Right atrium auricular region (tissue), 2 donors: ENCODE measurements around the gene SLC16A12. TPM values are rescaled to one million over a fixed set of nuclear protein-coding genes. Genes with fewer than 3 reads are reported as not detected.

Experiments
- DNase-seq: peaks from one replicate; pipeline ENCODE4 v3.0.0-alpha.2; 2019; ENCODE audit warnings: low spot score
- H3K27ac ChIP-seq, 2 donors: fragments of 200-600 bp; sonication (generic); 1 replicate in 1 of 2; 2 replicates in 1 of 2; pipeline ENCODE4 v1.5.1; 2016 to 2019
- H3K27me3 ChIP-seq, 2 donors: fragments of 200-600 bp; sonication (generic); one replicate each; pipeline versions ENCODE4 v1.5.1 to v1.6.0; 2017 to 2019
- H3K36me3 ChIP-seq: fragments of 200-600 bp; sonication (generic); one replicate; pipeline ENCODE4 v1.5.1; 2016
- H3K4me1 ChIP-seq, 2 donors: fragments of 200-600 bp; sonication (generic); one replicate each; pipeline versions ENCODE4 v1.5.1 to v1.6.0; 2017 to 2019
- H3K4me3 ChIP-seq, 2 donors: fragments of 200-600 bp; sonication (generic); 1 replicate in 1 of 2; 2 replicates in 1 of 2; pipeline ENCODE4 v1.5.1; 2017 to 2019; ENCODE audit warnings: mild to moderate bottlenecking in 1 of 2, moderate library complexity in 1 of 2
- H3K9me3 ChIP-seq, 2 donors: fragments of 200-600 bp; sonication (generic); one replicate each; pipeline ENCODE4 v1.5.1; 2019
- CTCF ChIP-seq, 2 donors: fragments of 200-600 bp; sonication (generic); IDR thresholded peaks; one replicate each; pipeline ENCODE4 v1.5.1; 2019; ENCODE audit warnings: antibody characterized with exemption in 2 of 2
- total RNA-seq, 2 donors: library from RNA; depleted of rRNA; stranded (reverse); fragments of >200 nt; gene quantifications; one replicate each; pipeline ENCODE4 v1.1.0, GENCODE V29; 2016

Gene SLC16A12
- total RNA-seq, 2 donors from 2014 or later, result 6.0 to 10.0 TPM

- Histone ChIP-seq H3K4me3 (no peak overlapping the region), H3K27me3 (no peaks in the 10 kb centered on the region), H3K27ac (no peak overlapping the region), H3K36me3 (no peaks in the 10 kb centered on the region), H3K9me3 (no peaks in the 10 kb centered on the region), H3K4me1 (peaks cover 0 to 9% of the 10 kb centered on the region in 2 donors)
- no peak for TF ChIP-seq CTCF (IDR thresholded peaks at IDR 0.05)
- no peak for DNase-seq
These were observed 19.0 kb upstream of the SLC16A12 start for GRCh38 chr10:89554433-89554832.

GRCh38 chr10:89553064-89553734 is 17.8 kb upstream of the SLC16A12 start:
- H3K4me1 ChIP-seq, result peaks cover 0 to 19% of the 10 kb centered on the region in 2 donors
- H3K27ac ChIP-seq, result peak overlapping the region in 1 of 2 donors; percentile 32
- H3K9me3 ChIP-seq, result no peaks in the 10 kb centered on the region
- no peaks in the 10 kb centered on the region for H3K36me3 ChIP-seq
- H3K27me3 ChIP-seq, result no peaks in the 10 kb centered on the region
- TF ChIP-seq CTCF (IDR thresholded peaks at IDR 0.05), result no peak
- no peak overlapping the region for H3K4me3 ChIP-seq
- DNase-seq, result no peak

DNA sequence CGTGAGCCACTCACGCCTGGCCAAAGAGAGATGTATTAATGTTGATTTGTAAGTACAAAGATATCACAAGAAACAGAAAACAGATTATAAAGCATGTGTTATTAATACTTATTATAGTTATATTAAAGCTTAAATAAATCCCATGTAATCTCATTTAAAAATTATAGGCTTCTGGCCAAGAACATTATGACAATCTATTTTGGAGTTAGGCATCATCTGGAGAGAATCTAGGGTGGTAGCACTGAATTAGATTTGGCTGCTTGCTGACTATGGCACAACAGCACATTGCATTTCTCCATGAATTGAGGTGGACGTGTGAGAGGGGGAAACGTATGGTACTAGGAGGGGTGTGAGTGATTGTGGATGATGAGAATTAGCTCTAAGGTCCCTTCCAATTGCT is 16.8 kb upstream of the SLC16A12 start:
- H3K4me1 ChIP-seq, result peaks cover 0 to 19% of the 10 kb centered on the region in 2 donors
- no peak for DNase-seq
- no peaks in the 10 kb centered on the region for H3K36me3 ChIP-seq
- H3K27ac ChIP-seq, result peak overlapping the region in 1 of 2 donors; percentile 15
- H3K4me3 ChIP-seq, result no peak overlapping the region
- no peaks in the 10 kb centered on the region for H3K9me3 ChIP-seq
- no peaks in the 10 kb centered on the region for H3K27me3 ChIP-seq
- TF ChIP-seq CTCF (IDR thresholded peaks at IDR 0.05), result no peak

DNA sequence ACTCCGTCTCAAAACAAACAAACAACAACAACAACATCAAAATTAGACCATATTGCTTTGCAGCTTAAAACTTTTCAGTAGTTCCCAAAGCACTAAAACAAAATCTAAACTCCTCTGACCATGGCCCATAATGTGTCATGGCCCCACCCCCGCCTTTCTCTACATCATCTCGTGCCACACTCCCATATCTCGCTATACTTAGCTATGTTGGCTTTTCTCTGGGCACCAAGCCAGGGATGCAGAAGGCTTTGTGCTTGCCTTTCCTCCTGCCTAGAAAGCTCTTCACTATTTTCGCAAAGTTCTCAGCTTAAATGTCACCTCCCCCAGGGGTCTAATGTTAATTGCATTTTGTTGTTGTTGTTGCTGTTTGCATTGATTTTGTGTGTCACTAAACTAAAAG is 15.1 kb upstream of the SLC16A12 start:
- H3K9me3 ChIP-seq, result no peaks in the 10 kb centered on the region
- peaks cover 0 to 19% of the 10 kb centered on the region in 2 donors for H3K4me1 ChIP-seq
- no peak for DNase-seq
- TF ChIP-seq CTCF (IDR thresholded peaks at IDR 0.05), result no peak
- no peaks in the 10 kb centered on the region for H3K36me3 ChIP-seq
- H3K27me3 ChIP-seq, result no peaks in the 10 kb centered on the region
- H3K27ac ChIP-seq, result peak overlapping the region in 1 of 2 donors; percentile 55
- H3K4me3 ChIP-seq, result no peak overlapping the region

DNA sequence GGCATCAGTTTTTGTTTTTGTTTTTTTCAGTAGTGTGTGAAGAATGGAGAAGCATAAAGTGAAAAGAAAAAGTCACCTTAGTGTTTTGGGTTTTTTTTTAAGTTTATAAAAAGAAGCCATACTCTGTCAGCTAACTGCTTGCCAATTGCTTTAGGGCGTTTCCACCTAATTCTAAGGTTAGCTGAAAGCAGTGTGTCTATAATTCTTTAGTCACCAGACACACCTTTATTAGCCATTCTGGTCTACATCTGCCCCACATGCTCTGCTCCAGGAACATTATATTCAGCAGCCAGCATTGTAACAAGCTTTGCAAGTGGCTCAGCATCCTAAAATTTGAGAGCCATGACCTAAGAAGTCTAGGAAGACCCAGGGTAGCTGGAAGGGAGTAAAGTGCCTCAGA is 14.1 kb upstream of the SLC16A12 start:
- H3K36me3 ChIP-seq, result no peaks in the 10 kb centered on the region
- peak overlapping the region in 1 of 2 donors; percentile 55 for H3K27ac ChIP-seq
- peaks cover 0 to 19% of the 10 kb centered on the region in 2 donors for H3K4me1 ChIP-seq
- DNase-seq, result no peak
- no peak for TF ChIP-seq CTCF (IDR thresholded peaks at IDR 0.05)
- no peak overlapping the region for H3K4me3 ChIP-seq
- H3K27me3 ChIP-seq, result no peaks in the 10 kb centered on the region
- H3K9me3 ChIP-seq, result no peaks in the 10 kb centered on the region

GRCh38 chr10:89548673-89549072 is 13.3 kb upstream of the SLC16A12 start:
- Histone ChIP-seq H3K36me3 (no peaks in the 10 kb centered on the region), H3K4me3 (no peak overlapping the region), H3K9me3 (no peaks in the 10 kb centered on the region), H3K4me1 (peaks cover 0 to 19% of the 10 kb centered on the region in 2 donors), H3K27me3 (no peaks in the 10 kb centered on the region), H3K27ac (peak overlapping the region in 1 of 2 donors; percentile 55)
- no peak for TF ChIP-seq CTCF (IDR thresholded peaks at IDR 0.05)
- DNase-seq, result no peak
